ENCODE measurements around the gene IL12RB2. TPM values are rescaled to one million over a fixed set of nuclear protein-coding genes. Genes with fewer than 3 reads are reported as not detected.

Gene IL12RB2
- total RNA-seq, 2 donors from 2014 or later: 1.3 to 3.3 TPM

DNA sequence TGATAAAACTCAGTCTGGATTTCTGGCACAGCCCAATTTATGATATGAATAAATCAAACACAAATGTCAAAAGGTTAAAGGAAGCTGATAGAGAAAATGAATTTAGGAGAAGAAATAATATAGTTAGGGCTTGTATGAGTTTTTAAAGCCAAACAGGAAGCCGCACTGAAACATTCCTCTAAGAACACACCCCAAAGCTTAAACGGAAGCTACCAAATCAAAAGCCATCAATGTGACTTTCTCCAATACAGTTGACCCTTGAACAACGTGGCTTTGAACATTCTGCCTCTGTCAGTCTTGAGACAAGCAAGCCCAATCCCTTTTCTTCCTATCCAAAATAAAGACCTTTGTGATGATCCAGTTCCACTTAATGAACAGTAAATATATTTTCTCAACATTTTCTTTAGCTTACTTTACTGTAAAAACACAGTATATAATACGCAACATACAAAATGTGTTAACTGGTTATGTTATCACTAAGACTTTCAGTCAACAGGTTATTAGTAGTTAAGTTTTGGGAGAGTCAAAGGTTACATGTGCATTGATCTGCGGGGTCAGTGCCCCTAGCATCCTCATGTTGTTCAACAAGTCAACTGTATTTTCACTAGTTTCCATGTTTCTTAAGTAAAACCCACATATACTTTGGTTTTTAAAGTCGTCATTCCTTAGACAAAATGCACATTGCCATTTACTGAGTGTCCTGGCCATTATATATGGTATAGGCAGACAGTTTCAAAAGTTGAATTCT lies 111.3 kb downstream of the IL12RB2 start:
- no peaks in the 10 kb centered on the region for H3K9me3 ChIP-seq
- no peak overlapping the region for H3K27ac ChIP-seq
- H3K27me3 ChIP-seq: no peaks in the 10 kb centered on the region
- H3K4me3 ChIP-seq: no peak overlapping the region
- 68% methylated on average over 6 of the region's 6 CpGs for WGBS, 2 donors
- H3K36me3 ChIP-seq (replicated peaks in 1 of 2; ENCODE audit: insufficient read depth in 1 of 2, low read depth in 2 of 2): peaks cover 18 to 30% of the 10 kb centered on the region in 2 donors
- DNase-seq (no peak), ATAC-seq (no peak)
- H3K4me1 ChIP-seq: no peaks in the 10 kb centered on the region
- intact Hi-C loops (cut with DNase I): no loop called here
- TF ChIP-seq POLR2A (IDR thresholded peaks at IDR 0.05): no peak
- TF ChIP-seq, protein P1, sequence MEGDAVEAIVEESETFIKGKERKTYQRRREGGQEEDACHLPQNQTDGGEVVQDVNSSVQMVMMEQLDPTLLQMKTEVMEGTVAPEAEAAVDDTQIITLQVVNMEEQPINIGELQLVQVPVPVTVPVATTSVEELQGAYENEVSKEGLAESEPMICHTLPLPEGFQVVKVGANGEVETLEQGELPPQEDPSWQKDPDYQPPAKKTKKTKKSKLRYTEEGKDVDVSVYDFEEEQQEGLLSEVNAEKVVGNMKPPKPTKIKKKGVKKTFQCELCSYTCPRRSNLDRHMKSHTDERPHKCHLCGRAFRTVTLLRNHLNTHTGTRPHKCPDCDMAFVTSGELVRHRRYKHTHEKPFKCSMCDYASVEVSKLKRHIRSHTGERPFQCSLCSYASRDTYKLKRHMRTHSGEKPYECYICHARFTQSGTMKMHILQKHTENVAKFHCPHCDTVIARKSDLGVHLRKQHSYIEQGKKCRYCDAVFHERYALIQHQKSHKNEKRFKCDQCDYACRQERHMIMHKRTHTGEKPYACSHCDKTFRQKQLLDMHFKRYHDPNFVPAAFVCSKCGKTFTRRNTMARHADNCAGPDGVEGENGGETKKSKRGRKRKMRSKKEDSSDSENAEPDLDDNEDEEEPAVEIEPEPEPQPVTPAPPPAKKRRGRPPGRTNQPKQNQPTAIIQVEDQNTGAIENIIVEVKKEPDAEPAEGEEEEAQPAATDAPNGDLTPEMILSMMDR (IDR thresholded peaks at IDR 0.05): no peak

DNA sequence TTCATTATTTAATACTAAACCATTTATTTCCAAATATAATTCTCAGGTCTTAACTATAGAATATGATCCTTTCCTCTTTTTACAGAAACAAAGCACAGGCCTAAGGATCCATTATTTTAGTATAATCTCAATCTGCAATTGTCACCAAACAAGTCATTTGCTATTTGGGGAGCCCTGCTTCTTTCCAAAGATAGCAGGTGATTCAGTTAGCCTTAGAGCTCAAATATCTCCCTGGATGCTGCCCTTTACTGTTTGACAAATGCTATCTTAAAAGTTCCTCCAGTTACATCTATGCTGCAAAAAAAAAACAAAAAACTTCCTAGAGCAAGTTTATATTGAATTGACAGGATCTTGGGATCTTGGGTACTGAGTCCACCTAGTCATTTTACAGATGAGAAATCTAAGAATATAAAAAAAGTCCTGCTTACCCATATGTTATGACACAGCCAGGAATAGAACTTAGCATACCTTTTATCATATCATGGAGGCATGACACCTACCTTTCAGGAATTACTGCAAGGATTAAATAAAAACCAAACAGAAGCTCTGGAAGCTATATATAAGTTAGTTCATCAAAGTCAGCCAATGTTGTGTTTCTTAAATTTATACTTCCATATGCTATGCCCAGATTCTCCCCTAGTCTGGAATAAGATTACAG lies 113.3 kb downstream of the IL12RB2 start:
- H3K4me3 ChIP-seq: no peak overlapping the region
- H3K27me3 ChIP-seq: no peaks in the 10 kb centered on the region
- H3K9me3 ChIP-seq: no peaks in the 10 kb centered on the region
- H3K4me1 ChIP-seq: peaks cover 5% of the 10 kb centered on the region
- ATAC-seq (no peak), DNase-seq (no peak)
- TF ChIP-seq, protein P1 (IDR thresholded peaks at IDR 0.05): no peak
- TF ChIP-seq POLR2A (IDR thresholded peaks at IDR 0.05): no peak
- peaks cover 14 to 36% of the 10 kb centered on the region in 2 donors for H3K36me3 ChIP-seq (replicated peaks in 1 of 2; ENCODE audit: insufficient read depth in 1 of 2, low read depth in 2 of 2)
- intact Hi-C loops (cut with DNase I): no loop called here
- no peak overlapping the region for H3K27ac ChIP-seq

DNA sequence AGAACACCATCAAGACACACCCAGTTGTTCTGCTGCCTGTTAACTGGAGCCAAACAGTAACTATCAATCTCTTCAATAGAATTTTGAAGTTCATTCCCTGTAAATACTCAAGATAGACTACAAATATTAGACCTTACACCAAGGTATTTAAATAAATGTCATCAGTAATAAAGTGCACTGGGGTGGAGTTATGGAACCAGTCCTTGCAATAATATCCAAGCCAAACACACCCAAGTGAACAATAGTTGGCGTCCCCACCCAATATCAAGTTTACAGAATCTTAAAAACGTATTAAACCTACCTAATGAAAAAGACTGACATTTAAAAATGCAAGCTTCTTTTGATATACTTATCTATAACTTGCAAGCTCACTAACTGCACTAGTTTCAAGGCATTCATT lies 119.8 kb downstream of the IL12RB2 start:
- intact Hi-C loops (cut with DNase I): no loop called here
- Histone ChIP-seq H3K4me3 (no peak overlapping the region), H3K27me3 (no peaks in the 10 kb centered on the region), H3K9me3 (no peaks in the 10 kb centered on the region), H3K27ac (no peak overlapping the region), H3K36me3 (replicated peaks in 1 of 2; ENCODE audit: insufficient read depth in 1 of 2, low read depth in 2 of 2) (peaks cover 1 to 14% of the 10 kb centered on the region in 2 donors), H3K4me1 (peaks cover 25% of the 10 kb centered on the region)
- DNase-seq: no peak
- 3 to 5% methylated on average over 2 of the region's 2 CpGs for WGBS, 2 donors
- ATAC-seq: no peak
- TF ChIP-seq, protein P1 (IDR thresholded peaks at IDR 0.05): no peak
- no peak for TF ChIP-seq POLR2A (IDR thresholded peaks at IDR 0.05)

DNA sequence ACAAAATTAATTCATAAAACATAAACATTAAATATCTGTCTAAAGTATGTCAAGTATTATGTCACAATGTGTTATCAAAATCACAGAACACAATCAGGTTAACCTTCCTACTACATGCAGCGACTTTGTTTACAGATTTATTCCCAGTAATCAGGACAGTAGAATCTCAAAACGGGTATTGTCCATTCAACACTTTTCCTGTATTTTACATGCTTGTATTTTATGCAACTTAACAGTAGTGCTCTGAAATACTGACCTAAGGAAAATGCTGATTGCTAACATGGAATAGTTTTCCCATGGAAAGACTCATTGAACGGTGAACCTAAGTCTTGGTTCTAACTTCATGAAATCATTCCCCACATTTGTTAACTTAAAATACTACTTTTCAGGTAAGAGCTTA lies 120.3 kb downstream of the IL12RB2 start:
- intact Hi-C loops (cut with DNase I): no loop called here
- Histone ChIP-seq H3K27ac (no peak overlapping the region), H3K4me3 (peak overlapping the region; percentile 2 to 89), H3K4me1 (peaks cover 25% of the 10 kb centered on the region), H3K9me3 (no peaks in the 10 kb centered on the region), H3K27me3 (no peaks in the 10 kb centered on the region), H3K36me3 (replicated peaks in 1 of 2; ENCODE audit: insufficient read depth in 1 of 2, low read depth in 2 of 2) (peaks cover 0 to 11% of the 10 kb centered on the region in 2 donors)
- DNase-seq (no peak), ATAC-seq (no peak)
- TF ChIP-seq POLR2A (IDR thresholded peaks at IDR 0.05): no peak
- TF ChIP-seq, protein P1 (IDR thresholded peaks at IDR 0.05): no peak
- WGBS, 2 donors: 1% methylated on average over 3 of the region's 3 CpGs

Measured in body of pancreas (tissue), 4 donors.